Hair follicle dermal papilla cell (primary cell): ENCODE data around the gene TRIM74. TPM values are rescaled to one million over a fixed set of nuclear protein-coding genes. Genes with fewer than 3 reads are reported as not detected.

Source experiments
- small RNA-seq: library from RNA; depleted of rRNA; stranded (forward); fragments of <200 nt; gene quantifications from one replicate; pipeline ENCODE3, GENCODE V24; 2012
- total RNA-seq: library from RNA; depleted of rRNA; stranded (reverse); fragments of >200 nt; gene quantifications from 2 replicates; pipeline ENCODE4 v1.2.3, GENCODE V29; 2012

The TRIM74 gene
- 0.12 TPM in 1 of 2 replicates, not detected in the other for total RNA-seq

DNA sequence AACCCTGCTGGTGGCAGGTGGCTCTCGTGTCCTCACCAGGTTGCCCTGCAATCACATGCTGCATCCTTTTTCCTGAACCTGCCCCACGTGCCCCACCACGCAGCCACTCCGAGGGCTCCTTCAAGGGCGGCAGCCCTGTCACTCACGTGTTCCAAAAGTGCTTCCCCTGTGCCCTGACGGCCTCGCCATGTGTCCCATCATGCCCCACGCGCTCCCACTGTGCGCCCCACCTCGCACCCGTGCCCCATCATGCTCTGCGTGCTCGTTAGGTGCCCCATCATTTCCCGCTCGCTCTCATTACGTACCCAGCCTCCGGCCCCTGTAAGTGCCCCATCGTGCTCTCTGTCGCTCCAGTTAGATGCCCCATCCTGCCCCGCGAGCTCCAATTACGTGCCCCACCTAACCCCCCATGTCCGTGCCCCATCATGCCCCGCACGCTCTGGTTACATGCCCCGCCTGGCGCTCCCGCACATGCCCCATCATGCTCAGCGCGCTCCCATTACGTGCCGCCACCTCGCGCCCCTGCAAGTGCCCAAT, at the start of gene TRIM74:
Gene TRIM74, minus strand, starts transcription at position 487 of the 537 bp plus-strand sequence. CDS start 3,309 bp downstream, outside the sequence.

DNA sequence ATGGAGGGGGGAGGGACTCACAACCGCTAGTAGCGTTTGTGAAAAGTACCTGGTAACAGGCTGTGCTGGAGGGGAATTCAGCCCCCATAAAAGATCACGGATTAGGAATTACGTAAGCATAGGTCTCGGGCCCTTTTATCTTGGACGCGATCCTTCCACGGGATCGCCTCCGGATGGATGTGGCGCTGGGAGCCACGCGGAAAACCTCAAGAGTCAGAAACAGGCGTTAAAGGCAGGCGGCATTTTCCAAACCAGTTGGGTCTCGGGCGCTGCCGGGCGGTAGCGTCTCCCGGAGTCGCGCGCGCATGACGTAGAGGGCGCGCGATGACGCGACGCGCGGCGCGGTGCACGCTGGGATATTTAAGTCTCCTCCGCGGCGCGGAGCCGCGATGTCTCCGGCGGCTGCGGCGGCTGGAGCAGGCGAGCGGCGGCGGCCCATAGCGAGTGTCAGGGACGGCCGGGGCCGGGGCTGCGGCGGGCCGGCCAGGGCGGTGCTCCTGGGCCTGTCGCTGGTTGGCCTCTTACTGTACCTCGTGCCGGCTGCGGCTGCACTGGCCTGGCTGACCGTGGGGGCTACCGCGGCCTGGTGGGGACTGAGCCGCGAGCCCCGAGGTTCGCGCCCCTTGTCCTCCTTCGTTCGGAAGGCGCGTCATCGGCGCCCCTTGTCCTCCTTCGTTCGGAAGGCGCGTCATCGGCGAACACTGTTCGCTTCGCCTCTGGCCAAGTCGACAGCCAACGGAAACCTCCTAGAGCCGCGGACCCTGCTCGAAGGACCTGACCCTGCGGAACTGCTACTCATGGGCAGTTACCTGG, 44.3 kb downstream of the TRIM74 start, which contains the start of gene POM121:
Gene POM121, plus strand, starts transcription at position 363 of the 813 bp plus-strand sequence. Its CDS starts 27 bp downstream, at position 390.

Small RNA genes lying within 50 kb of the gene (small RNA-seq; reads per million reads assigned to genes)
- not detected for gene RF00019

Other genes starting within 250 kb of the TRIM74 start
- gene TYW1B, start 141.3 kb downstream of the TRIM74 start, total RNA-seq = 3.4 and 6.5 TPM in 2 replicates
- 7.1 and 8.0 TPM in 2 replicates for gene POM121, start 44.4 kb downstream of the TRIM74 start, total RNA-seq
- not detected in 2 replicates for gene SPDYE8, start 60.3 kb upstream of the TRIM74 start, total RNA-seq
- gene SPDYE11, start 88.4 kb upstream of the TRIM74 start, total RNA-seq = not detected in 2 replicates
- not detected in 2 replicates for gene SPDYE9, start 116.6 kb upstream of the TRIM74 start, total RNA-seq